Activated CD4-positive, alpha-beta memory T cell treated with anti-CD3 and anti-CD28 coated beads, Interleukin-2, amount 10 ng/mL, durations not matched to agents 7 days and 5 days (primary cell): ENCODE measurements around the gene ZNF831. TPM values are rescaled to one million over a fixed set of nuclear protein-coding genes. Genes with fewer than 3 reads are reported as not detected.

Experiments used
- CTCF ChIA-PET: fragments of 350-600 bp; sonication (Branson Sonifier 250); formaldehyde crosslinking; loops from one replicate; lab custom pipeline; 2021; ENCODE audit warnings: antibody characterized with exemption, inconsistent platforms; lab: Charles Lee
- POLR2A ChIA-PET: fragments of 350-600 bp; sonication (Branson Sonifier 250); formaldehyde crosslinking; loops from one replicate; lab custom pipeline; 2021; ENCODE audit warnings: antibody characterized with exemption; lab: Charles Lee
- DNase-seq: peaks from one replicate; pipeline ENCODE4 v3.0.0-alpha.2; 2020
- H3K27ac Mint-ChIP-seq: one replicate; pipeline ENCODE4 v1.8.0; 2021; ENCODE audit warnings: mild to moderate bottlenecking, mixed read lengths
- H3K27me3 Mint-ChIP-seq: one replicate; pipeline ENCODE4 v1.8.0; 2021; ENCODE audit warnings: mixed read lengths
- H3K36me3 Mint-ChIP-seq: one replicate; pipeline ENCODE4 v1.8.0; 2021; ENCODE audit warnings: low read depth, mixed read lengths
- H3K4me1 Mint-ChIP-seq: one replicate; pipeline ENCODE4 v1.8.0; 2021; ENCODE audit warnings: mixed read lengths
- H3K4me3 Mint-ChIP-seq: one replicate; pipeline ENCODE4 v1.8.0; 2021; ENCODE audit warnings: mild to moderate bottlenecking, mixed read lengths
- H3K9me3 Mint-ChIP-seq: one replicate; pipeline ENCODE4 v1.8.0; 2021; ENCODE audit warnings: mixed read lengths
- total RNA-seq, 2 experiments: library from RNA; stranded (reverse); gene quantifications; one replicate each; pipeline ENCODE4 v1.2.3, GENCODE V29; 2021

ZNF831 gene
- total RNA-seq, result 10 to 100 TPM; 12.1 to 12.7 TPM

GRCh38 chr20:59163631-59164530 lies at the start of gene ZNF831:
Gene ZNF831 (plus strand): TSS chr20:59163821. CDS start chr20:59191020, 27,199 bp downstream.
- Mint-ChIP-seq H3K9me3 (peaks cover 2% of the 10 kb centered on the region), H3K4me3 (peak within 1 kb of the TSS; percentile 88), H3K27me3 (no peaks in the 10 kb centered on the region), H3K4me1 (peaks cover 80% of the 10 kb centered on the region), H3K36me3 (peaks cover 22% of the 10 kb centered on the region), H3K27ac (peak within 1 kb of the TSS; percentile 99)
- ChIA-PET CTCF (interaction anchor here (0.7 to 3.4 kb wide), 7 partner anchors 10 to 76 kb away, joined by 3 to 18 read pairs (median 5); no protein-coding TSS in a partner anchor), POLR2A (interaction anchor here (0.6 to 7.3 kb wide), 17 partner anchors 12 to 1544 kb away, joined by 3 to 144 read pairs (median 7); partner anchors contain the start of genes ATP5F1E, NELFCD, PRELID3B and STX16)
- peak; percentile 57 for DNase-seq

- Mint-ChIP-seq H3K9me3 (peaks cover 16% of the 10 kb centered on the region), H3K4me3 (no peak overlapping the region), H3K27me3 (peaks cover 20% of the 10 kb centered on the region), H3K4me1 (peaks cover 36% of the 10 kb centered on the region), H3K36me3 (peaks cover 4% of the 10 kb centered on the region), H3K27ac (no peak overlapping the region)
- ChIA-PET POLR2A (no interaction called here), CTCF (interaction anchor here (1.1 kb wide), 1 partner anchor 16 kb away, joined by 3 read pairs; no protein-coding TSS in a partner anchor)
- no peak for DNase-seq
These were observed 46.1 kb upstream of the ZNF831 start for GRCh38 chr20:59117526-59117925.

- no peak overlapping the region for H3K27ac Mint-ChIP-seq
- ChIA-PET CTCF (no interaction called here), POLR2A (no interaction called here)
- no peak overlapping the region for H3K4me3 Mint-ChIP-seq
- peaks cover 15% of the 10 kb centered on the region for H3K27me3 Mint-ChIP-seq
- H3K4me1 Mint-ChIP-seq, result peaks cover 48% of the 10 kb centered on the region
- no peak for DNase-seq
- peaks cover 16% of the 10 kb centered on the region for H3K9me3 Mint-ChIP-seq
- peaks cover 4% of the 10 kb centered on the region for H3K36me3 Mint-ChIP-seq
These were observed 44.8 kb upstream of the ZNF831 start for GRCh38 chr20:59118855-59119254.

- Mint-ChIP-seq H3K9me3 (peaks cover 16% of the 10 kb centered on the region), H3K4me3 (no peak overlapping the region), H3K27ac (no peak overlapping the region), H3K4me1 (peaks cover 52% of the 10 kb centered on the region), H3K36me3 (peaks cover 4% of the 10 kb centered on the region), H3K27me3 (peaks cover 15% of the 10 kb centered on the region)
- CTCF ChIA-PET, result interaction anchor here (1.3 kb wide), 1 partner anchor 87 kb away, joined by 5 read pairs; no protein-coding TSS in a partner anchor
- peak; percentile 37 for DNase-seq
- POLR2A ChIA-PET, result interaction anchor here (1.2 to 3.7 kb wide), 4 partner anchors 8 to 47 kb away, joined by 3 to 26 read pairs (median 9); partner anchors contain the start of gene ZNF831
These were observed 43.1 kb upstream of the ZNF831 start for GRCh38 chr20:59120491-59120890.

GRCh38 chr20:59120919-59121318 lies 42.7 kb upstream of the ZNF831 start:
- POLR2A ChIA-PET, result interaction anchor here (1.2 to 3.7 kb wide), 4 partner anchors 8 to 46 kb away, joined by 3 to 26 read pairs (median 9); partner anchors contain the start of gene ZNF831
- no peak overlapping the region for H3K27ac Mint-ChIP-seq
- H3K4me3 Mint-ChIP-seq, result no peak overlapping the region
- H3K36me3 Mint-ChIP-seq, result peaks cover 4% of the 10 kb centered on the region
- H3K27me3 Mint-ChIP-seq, result peaks cover 15% of the 10 kb centered on the region
- no peak for DNase-seq
- H3K9me3 Mint-ChIP-seq, result peaks cover 16% of the 10 kb centered on the region
- H3K4me1 Mint-ChIP-seq, result peaks cover 52% of the 10 kb centered on the region
- CTCF ChIA-PET, result interaction anchor here (1.3 kb wide), 1 partner anchor 86 kb away, joined by 5 read pairs; no protein-coding TSS in a partner anchor

GRCh38 chr20:59121714-59122565 lies 41.7 kb upstream of the ZNF831 start:
- peaks cover 10% of the 10 kb centered on the region for H3K9me3 Mint-ChIP-seq
- H3K4me3 Mint-ChIP-seq, result no peak overlapping the region
- H3K4me1 Mint-ChIP-seq, result peaks cover 52% of the 10 kb centered on the region
- POLR2A ChIA-PET, result interaction anchor here (0.9 to 3.7 kb wide), 13 partner anchors 9 to 90 kb away, joined by 3 to 26 read pairs (median 4); partner anchors contain the start of genes ATP5F1E and ZNF831
- H3K27me3 Mint-ChIP-seq, result peaks cover 15% of the 10 kb centered on the region
- CTCF ChIA-PET, result interaction anchor here (0.9 to 2.9 kb wide), 7 partner anchors 12 to 98 kb away, joined by 3 to 19 read pairs (median 5); no protein-coding TSS in a partner anchor
- peak overlapping the region; percentile 83 for H3K27ac Mint-ChIP-seq
- no peak for DNase-seq
- peaks cover 4% of the 10 kb centered on the region for H3K36me3 Mint-ChIP-seq

GRCh38 chr20:59122566-59122919 lies 41.1 kb upstream of the ZNF831 start:
- ChIA-PET CTCF (interaction anchor here (0.9 to 2.9 kb wide), 9 partner anchors 13 to 98 kb away, joined by 3 to 19 read pairs (median 5); no protein-coding TSS in a partner anchor), POLR2A (interaction anchor here (0.9 to 3.7 kb wide), 14 partner anchors 10 to 91 kb away, joined by 3 to 26 read pairs (median 4); partner anchors contain the start of genes ATP5F1E and ZNF831)
- Mint-ChIP-seq H3K27me3 (peaks cover 15% of the 10 kb centered on the region), H3K4me3 (peak overlapping the region; percentile 57), H3K36me3 (peaks cover 4% of the 10 kb centered on the region), H3K4me1 (peaks cover 51% of the 10 kb centered on the region), H3K27ac (peak overlapping the region; percentile 83), H3K9me3 (peaks cover 10% of the 10 kb centered on the region)
- DNase-seq, result no peak

GRCh38 chr20:59123011-59123677 lies 40.5 kb upstream of the ZNF831 start:
- peaks cover 13% of the 10 kb centered on the region for H3K27me3 Mint-ChIP-seq
- H3K4me3 Mint-ChIP-seq, result peak overlapping the region; percentile 57
- peaks cover 48% of the 10 kb centered on the region for H3K4me1 Mint-ChIP-seq
- H3K36me3 Mint-ChIP-seq, result peaks cover 4% of the 10 kb centered on the region
- POLR2A ChIA-PET, result interaction anchor here (1.0 to 3.7 kb wide), 10 partner anchors 11 to 91 kb away, joined by 3 to 26 read pairs (median 6); partner anchors contain the start of genes ATP5F1E and ZNF831
- CTCF ChIA-PET, result interaction anchor here (0.7 to 2.9 kb wide), 10 partner anchors 13 to 97 kb away, joined by 3 to 19 read pairs (median 4); no protein-coding TSS in a partner anchor
- peak overlapping the region; percentile 83 for H3K27ac Mint-ChIP-seq
- DNase-seq, result no peak
- H3K9me3 Mint-ChIP-seq, result peaks cover 10% of the 10 kb centered on the region

- peaks cover 10% of the 10 kb centered on the region for H3K9me3 Mint-ChIP-seq
- ChIA-PET CTCF (interaction anchor here (0.7 to 2.9 kb wide), 4 partner anchors 18 to 41 kb away, joined by 3 to 19 read pairs (median 4); no protein-coding TSS in a partner anchor), POLR2A (interaction anchor here (1.1 to 3.7 kb wide), 7 partner anchors 21 to 92 kb away, joined by 3 to 26 read pairs (median 8); partner anchors contain the start of genes ATP5F1E and ZNF831)
- H3K4me1 Mint-ChIP-seq, result peaks cover 48% of the 10 kb centered on the region
- H3K27me3 Mint-ChIP-seq, result peaks cover 9% of the 10 kb centered on the region
- H3K27ac Mint-ChIP-seq, result peak overlapping the region; percentile 83
- no peak overlapping the region for H3K4me3 Mint-ChIP-seq
- H3K36me3 Mint-ChIP-seq, result peaks cover 4% of the 10 kb centered on the region
- DNase-seq, result no peak
These were observed 39.9 kb upstream of the ZNF831 start for GRCh38 chr20:59123678-59124255.

- peaks cover 9% of the 10 kb centered on the region for H3K27me3 Mint-ChIP-seq
- peaks cover 10% of the 10 kb centered on the region for H3K9me3 Mint-ChIP-seq
- no peak overlapping the region for H3K27ac Mint-ChIP-seq
- no peak overlapping the region for H3K4me3 Mint-ChIP-seq
- DNase-seq, result no peak
- POLR2A ChIA-PET, result interaction anchor here (1.1 to 3.6 kb wide), 2 partner anchors 40 to 53 kb away, joined by 3 to 26 read pairs; partner anchors contain the start of gene ZNF831
- CTCF ChIA-PET, result interaction anchor here (2.9 kb wide), 1 partner anchor 36 kb away, joined by 19 read pairs; no protein-coding TSS in a partner anchor
- peaks cover 4% of the 10 kb centered on the region for H3K36me3 Mint-ChIP-seq
- peaks cover 47% of the 10 kb centered on the region for H3K4me1 Mint-ChIP-seq
These were observed 39.2 kb upstream of the ZNF831 start for GRCh38 chr20:59124296-59125029.
